Cardiac muscle cell (in vitro differentiated cells and primary cell): ENCODE results near the gene CHCT1. TPM values are rescaled to one million over a fixed set of nuclear protein-coding genes. Genes with fewer than 3 reads are reported as not detected.

Experiments used
- DNase-seq, 2 donors: peaks; one replicate each; pipeline versions ENCODE4 v3.0.0 to v3.0.0-alpha.2; 2010 to 2017; ENCODE audit warnings: low read depth in 1 of 2, low spot score in 1 of 2
- H3K27ac ChIP-seq: fragments of 200-600 bp; sonication (generic); 2 replicates; pipeline ENCODE4 v1.5.1; 2016
- H3K27me3 ChIP-seq: fragments of 200-600 bp; sonication (generic); 2 replicates; pipeline ENCODE4 v1.6.0; 2016; ENCODE audit warnings: control low read depth
- H3K36me3 ChIP-seq: fragments of 200-600 bp; sonication (generic); 2 replicates; pipeline ENCODE4 v1.5.1; 2016; ENCODE audit warnings: control low read depth
- H3K4me1 ChIP-seq: fragments of 200-600 bp; sonication (generic); 2 replicates; pipeline ENCODE4 v1.8.1; 2017; ENCODE audit warnings: low read depth, mild to moderate bottlenecking, mixed run types
- H3K4me3 ChIP-seq: fragments of 200-600 bp; sonication (generic); 2 replicates; pipeline ENCODE4 v1.5.1; 2016; ENCODE audit warnings: mild to moderate bottlenecking
- H3K9me3 ChIP-seq: fragments of 200-600 bp; sonication (generic); 2 replicates; pipeline ENCODE4 v1.5.1; 2017; ENCODE audit warnings: low read depth, mild to moderate bottlenecking, control low read depth
- CTCF ChIP-seq: IDR thresholded peaks from 2 replicates; pipeline ENCODE4 v1.5.1; 2012; ENCODE audit warnings: low read depth, mild to moderate bottlenecking, low read length
- polyA plus RNA-seq: library from polyadenylated mRNA; unstranded; fragments of >200 nt; fragmentation: Nextera tagmentation; extraction: Ambion mirVana; gene quantifications from 2 replicates; pipeline ENCODE4 v1.2.1, GENCODE V29; 2016
- total RNA-seq: library from RNA; depleted of rRNA; stranded (reverse); fragments of >200 nt; gene quantifications from 2 replicates; pipeline ENCODE4 v1.2.3, GENCODE V29; 2016

CHCT1 gene
- total and polyA plus RNA-seq, 2 experiments from 2014 or later: not detected

GRCh38 chr17:60386147-60387058 lies 35.9 kb upstream of the CHCT1 start:
- H3K27me3 ChIP-seq: no peaks in the 10 kb centered on the region
- no peak overlapping the region for H3K4me3 ChIP-seq
- H3K4me1 ChIP-seq: peaks cover 36% of the 10 kb centered on the region
- no peak overlapping the region for H3K27ac ChIP-seq
- TF ChIP-seq CTCF: no peak
- H3K36me3 ChIP-seq: no peaks in the 10 kb centered on the region
- DNase-seq: no peak
- no peaks in the 10 kb centered on the region for H3K9me3 ChIP-seq

- no peak for TF ChIP-seq CTCF
- H3K4me3 ChIP-seq: no peak overlapping the region
- no peaks in the 10 kb centered on the region for H3K36me3 ChIP-seq
- H3K9me3 ChIP-seq: no peaks in the 10 kb centered on the region
- no peak for DNase-seq
- H3K27me3 ChIP-seq: no peaks in the 10 kb centered on the region
- peaks cover 36% of the 10 kb centered on the region for H3K4me1 ChIP-seq
- no peak overlapping the region for H3K27ac ChIP-seq
Measured at GRCh38 chr17:60387666-60388065, 34.6 kb upstream of the CHCT1 start.

- TF ChIP-seq CTCF: no peak
- peaks cover 38% of the 10 kb centered on the region for H3K4me1 ChIP-seq
- peak overlapping the region; percentile 34 for H3K27ac ChIP-seq
- H3K4me3 ChIP-seq: no peak overlapping the region
- H3K9me3 ChIP-seq: no peaks in the 10 kb centered on the region
- DNase-seq: peak; percentile 28 to 32
- no peaks in the 10 kb centered on the region for H3K27me3 ChIP-seq
- no peaks in the 10 kb centered on the region for H3K36me3 ChIP-seq
Measured at GRCh38 chr17:60388742-60389141, 33.5 kb upstream of the CHCT1 start.

- peak in 1 of 2 donors; percentile 85 for DNase-seq
- H3K4me1 ChIP-seq: peaks cover 37% of the 10 kb centered on the region
- TF ChIP-seq CTCF: no peak
- no peaks in the 10 kb centered on the region for H3K36me3 ChIP-seq
- no peaks in the 10 kb centered on the region for H3K9me3 ChIP-seq
- no peaks in the 10 kb centered on the region for H3K27me3 ChIP-seq
- H3K27ac ChIP-seq: no peak overlapping the region
- H3K4me3 ChIP-seq: peak overlapping the region; percentile 90
Measured at GRCh38 chr17:60390186-60390585, 32.1 kb upstream of the CHCT1 start.

GRCh38 chr17:60390925-60391470 lies 31.3 kb upstream of the CHCT1 start:
- TF ChIP-seq CTCF: no peak
- H3K36me3 ChIP-seq: no peaks in the 10 kb centered on the region
- H3K4me1 ChIP-seq: peaks cover 34% of the 10 kb centered on the region
- peak overlapping the region; percentile 95 for H3K27ac ChIP-seq
- H3K27me3 ChIP-seq: no peaks in the 10 kb centered on the region
- peak; percentile 59 to 62 for DNase-seq
- H3K4me3 ChIP-seq: peak overlapping the region; percentile 90
- no peaks in the 10 kb centered on the region for H3K9me3 ChIP-seq
